HG03039 (cell line): ENCODE measurements around the gene GMDS.

Experiments used
- ATAC-seq: cut with Tn5 transposase; IDR thresholded peaks from one replicate; pipeline ENCODE4 v1.9.1; 2021; ENCODE audit warnings: mild to moderate bottlenecking, moderate library complexity; ENCODE audit not compliant: unreplicated experiment

GMDS gene

GRCh38 chr6:1729133-1729749 lies 516.2 kb downstream of the GMDS start:
- ATAC-seq: no peak

- no peak for ATAC-seq
Observed at GRCh38 chr6:1726341-1726768, 519.0 kb downstream of the GMDS start.

GRCh38 chr6:1724616-1725015 lies 520.8 kb downstream of the GMDS start:
- ATAC-seq: no peak

- ATAC-seq: no peak
Observed at GRCh38 chr6:1724124-1724523, 521.3 kb downstream of the GMDS start.

- no peak for ATAC-seq
Observed at GRCh38 chr6:1722801-1723200, 522.6 kb downstream of the GMDS start.

- no peak for ATAC-seq
Observed at GRCh38 chr6:1720620-1721322, 524.6 kb downstream of the GMDS start.

GRCh38 chr6:1719922-1720321 lies 525.5 kb downstream of the GMDS start:
- no peak for ATAC-seq

GRCh38 chr6:1716868-1717267 lies 528.5 kb downstream of the GMDS start:
- no peak for ATAC-seq

- no peak for ATAC-seq
Observed at GRCh38 chr6:1716396-1716795, 529.0 kb downstream of the GMDS start.

GRCh38 chr6:1715336-1715735 lies 530.1 kb downstream of the GMDS start:
- no peak for ATAC-seq

GRCh38 chr6:1714654-1715053 lies 530.8 kb downstream of the GMDS start:
- no peak for ATAC-seq

- ATAC-seq: no peak
Observed at GRCh38 chr6:1713016-1713600, 532.3 kb downstream of the GMDS start.

- ATAC-seq: no peak
Observed at GRCh38 chr6:1712451-1712850, 533.0 kb downstream of the GMDS start.

GRCh38 chr6:1711136-1711535 lies 534.3 kb downstream of the GMDS start:
- no peak for ATAC-seq

GRCh38 chr6:1709234-1709641 lies 536.2 kb downstream of the GMDS start:
- ATAC-seq: no peak

GRCh38 chr6:1708820-1709219 lies 536.6 kb downstream of the GMDS start:
- no peak for ATAC-seq

- ATAC-seq: no peak
Observed at GRCh38 chr6:1708122-1708521, 537.3 kb downstream of the GMDS start.

- ATAC-seq: no peak
Observed at GRCh38 chr6:1705630-1706029, 539.8 kb downstream of the GMDS start.

- no peak for ATAC-seq
Observed at GRCh38 chr6:1705183-1705582, 540.2 kb downstream of the GMDS start.

GRCh38 chr6:1704711-1705110 lies 540.7 kb downstream of the GMDS start:
- no peak for ATAC-seq

GRCh38 chr6:1703923-1704322 lies 541.5 kb downstream of the GMDS start:
- ATAC-seq: no peak

- ATAC-seq: no peak
Observed at GRCh38 chr6:1703091-1703855, 542.1 kb downstream of the GMDS start.
